Spleen (tissue), 13 donors: Measurements from ENCODE around the gene NCOA6. TPM values are rescaled to one million over a fixed set of nuclear protein-coding genes. Genes with fewer than 3 reads are reported as not detected.

ENCODE experiments used
- DNase-seq: peaks from one replicate; pipeline ENCODE4 v3.0.0-alpha.2; 2020
- H3K27ac ChIP-seq, 8 donors: fragments of 200-600 bp; sonication (generic) in 7 of 8; 1 replicate in 4 of 8; 2 replicates in 4 of 8; pipeline versions ENCODE4 v1.5.0 to v1.8.0; 2016 to 2021; ENCODE audit warnings: inconsistent platforms in 4 of 8, mild to moderate bottlenecking in 4 of 8, moderate library complexity in 1 of 8
- H3K27me3 ChIP-seq, 7 donors: fragments of 200-600 bp; sonication (generic) in 6 of 7; replicated peaks in 1 of 7; 1 replicate in 4 of 7; 2 replicates in 3 of 7; pipeline versions ENCODE4 v1.5.0 to v1.8.0; 2016 to 2021; ENCODE audit warnings: inconsistent platforms in 3 of 7, mild to moderate bottlenecking in 1 of 7
- H3K36me3 ChIP-seq, 6 donors: fragments of 200-600 bp; sonication (generic) in 5 of 6; 1 replicate in 4 of 6; 2 replicates in 2 of 6; pipeline versions ENCODE4 v1.5.0 to v1.8.0; 2016 to 2021; ENCODE audit warnings: inconsistent platforms in 2 of 6
- H3K4me1 ChIP-seq, 6 donors: fragments of 200-600 bp; sonication (generic) in 5 of 6; 1 replicate in 3 of 6; 2 replicates in 3 of 6; pipeline versions ENCODE4 v1.5.0 to v1.8.0; 2016 to 2021; ENCODE audit warnings: inconsistent platforms in 3 of 6
- H3K4me3 ChIP-seq, 8 donors: fragments of 200-600 bp; sonication (generic) in 7 of 8; 1 replicate in 4 of 8; 2 replicates in 4 of 8; pipeline versions ENCODE4 v1.5.0 to v1.8.0; 2016 to 2021; ENCODE audit warnings: inconsistent platforms in 4 of 8, mild to moderate bottlenecking in 4 of 8, moderate library complexity in 2 of 8
- H3K9me3 ChIP-seq, 8 donors: fragments of 200-600 bp; sonication (generic) in 7 of 8; 1 replicate in 4 of 8; 2 replicates in 4 of 8; pipeline versions ENCODE4 v1.5.0 to v1.8.0; 2016 to 2021; ENCODE audit warnings: inconsistent platforms in 4 of 8
- POLR2A ChIP-seq, 3 donors: fragments of 450-650 bp; IDR thresholded peaks; one replicate each; pipeline ENCODE4 v1.5.1; 2017; ENCODE audit warnings: antibody characterized with exemption in 3 of 3, mild to moderate bottlenecking in 1 of 3
- POLR2AphosphoS5 ChIP-seq, 3 donors: sonication (generic); formaldehyde crosslinking; IDR thresholded peaks; one replicate each; pipeline ENCODE4 v1.5.1; 2017; ENCODE audit warnings: antibody characterized with exemption in 3 of 3
- WGBS, 5 donors: extraction: QIAGEN DNeasy Blood & Tissue Kit in 3 of 5; methylation state at CpG; one replicate each; pipeline versions ENCODE4 v1.1.5 to v1.1.7; 2013 to 2018; 5-methylcytosine and 5-hydroxymethylcytosine counted together
- intact Hi-C: fragments of 100-400 bp; cut with DNase I; formaldehyde crosslinking; loops from one replicate; pipeline ENCODE4 v1.15.0; 2023; ENCODE audit warnings: low total_unique reads
- long read RNA-seq, 2 donors: transcript quantifications; one replicate each; lab custom pipeline, GENCODE V29; 2026
- polyA plus RNA-seq, 3 donors: library from polyadenylated mRNA; stranded (reverse); fragments of 200-250 nt; gene quantifications; one replicate each; pipeline ENCODE4 v1.2.1, GENCODE V29; 2013
- total RNA-seq, 7 donors: library from RNA; depleted of rRNA in 3 of 7; stranded (reverse); fragments of >200 nt in 3 of 7; fragmentation: NEBNext Ultra II Directional in 4 of 7; extraction: Animal tissue kit (Norgen Biotek cat#: 25700) in 4 of 7; gene quantifications; one replicate each; pipeline versions ENCODE4 v1.1.0 to v1.2.1, GENCODE V29; 2016 to 2021
- TF ChIP-seq, protein P1 (sequence below), 11 experiments: fragments of 200-600 bp in 7 of 11; fragments of 450-650 bp in 4 of 11; sonication (generic) in 4 of 11; IDR thresholded peaks in 8 of 11; conservative IDR thresholded peaks in 3 of 11; 1 replicate in 7 of 11; 2 replicates in 4 of 11; pipeline versions ENCODE4 v1.4.0 to v1.8.0; 2016 to 2021; ENCODE audit warnings: antibody characterized with exemption in 11 of 11, inconsistent platforms in 4 of 11, mild to moderate bottlenecking in 1 of 11
- donor health status: healthy with polysubstance abuse.
- donor health status: DM: no; HTN: no; CAD: no; lungs with moderate emphysema.
- donor health status: DM: no; HTN: no; CAD: no.
- donor health status: Bipolar disorder and iron deficiency.
- donor health status: healthy.
- donor health status: DM: no; HTN: no; CAD: no.
- donor health status: DM: yes; HTN: yes; CAD: no.

Gene NCOA6
- total RNA-seq, result 10 to 100 TPM; 24.0 to 32.8 (median 28.5) TPM
- 10 to 100 TPM; 13.6 to 19.4 (median 16.2) TPM for polyA plus RNA-seq
- long read RNA-seq, donor 1, result 0 reads
- long read RNA-seq, donor 2, result 0 reads

DNA sequence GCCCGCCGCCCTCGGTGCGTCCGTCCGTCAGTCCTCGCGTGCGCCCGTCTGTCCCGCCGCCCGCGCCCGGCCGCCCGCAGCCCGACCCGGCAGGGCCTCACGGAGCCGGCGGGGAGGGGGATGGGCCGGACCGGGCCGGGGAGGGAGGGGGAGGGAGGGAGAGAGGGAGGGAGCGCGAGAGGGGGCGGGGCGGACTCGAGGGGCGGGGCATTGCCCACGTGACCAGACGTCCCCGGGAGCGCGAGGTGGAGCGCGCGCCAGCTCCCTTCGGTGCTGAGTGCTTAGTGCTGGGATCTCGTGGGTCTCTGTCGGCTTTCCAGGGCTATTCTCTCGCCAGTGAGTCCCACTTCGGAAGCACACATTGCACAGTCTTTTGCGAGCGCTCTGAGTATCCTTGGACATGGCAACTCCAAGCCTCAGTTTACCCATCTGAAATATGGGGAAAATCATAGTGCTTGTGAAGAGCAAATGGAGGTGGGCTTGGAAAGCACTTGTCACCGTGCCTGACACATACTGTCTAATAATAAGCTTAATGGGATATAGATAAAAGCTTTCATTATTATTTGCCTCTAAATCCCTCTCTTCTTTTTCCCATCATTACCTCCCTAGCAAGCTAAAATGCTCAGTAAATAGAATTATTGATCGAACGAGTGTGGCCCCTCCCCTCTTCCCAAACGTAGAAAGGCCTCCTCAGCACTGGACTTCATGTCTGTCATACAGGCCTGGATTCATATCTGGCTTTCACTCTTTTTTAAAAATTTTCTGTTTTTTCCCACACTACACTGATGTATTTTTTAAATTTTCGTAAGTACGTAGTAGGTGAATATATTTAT, at the start of gene NCOA6:
NCOA6 (minus strand) TSS at position 122 of the 833 bp plus-strand sequence. CDS start 43,296 bp downstream, outside the sequence.
- DNase-seq, result peak; percentile 95
- Histone ChIP-seq H3K27me3 (no peaks in the 10 kb centered on the region), H3K4me1 (peaks cover 12 to 48% (median 37%) of the 10 kb centered on the region in 6 donors), H3K27ac (peak within 1 kb of the TSS; percentile 78 to 98 (median 90)), H3K36me3 (no peaks in the 10 kb centered on the region), H3K9me3 (no peaks in the 10 kb centered on the region), H3K4me3 (peak within 1 kb of the TSS; percentile 70 to 96 (median 90))
- intact Hi-C loops, result no loop called here
- TF ChIP-seq, protein P1, sequence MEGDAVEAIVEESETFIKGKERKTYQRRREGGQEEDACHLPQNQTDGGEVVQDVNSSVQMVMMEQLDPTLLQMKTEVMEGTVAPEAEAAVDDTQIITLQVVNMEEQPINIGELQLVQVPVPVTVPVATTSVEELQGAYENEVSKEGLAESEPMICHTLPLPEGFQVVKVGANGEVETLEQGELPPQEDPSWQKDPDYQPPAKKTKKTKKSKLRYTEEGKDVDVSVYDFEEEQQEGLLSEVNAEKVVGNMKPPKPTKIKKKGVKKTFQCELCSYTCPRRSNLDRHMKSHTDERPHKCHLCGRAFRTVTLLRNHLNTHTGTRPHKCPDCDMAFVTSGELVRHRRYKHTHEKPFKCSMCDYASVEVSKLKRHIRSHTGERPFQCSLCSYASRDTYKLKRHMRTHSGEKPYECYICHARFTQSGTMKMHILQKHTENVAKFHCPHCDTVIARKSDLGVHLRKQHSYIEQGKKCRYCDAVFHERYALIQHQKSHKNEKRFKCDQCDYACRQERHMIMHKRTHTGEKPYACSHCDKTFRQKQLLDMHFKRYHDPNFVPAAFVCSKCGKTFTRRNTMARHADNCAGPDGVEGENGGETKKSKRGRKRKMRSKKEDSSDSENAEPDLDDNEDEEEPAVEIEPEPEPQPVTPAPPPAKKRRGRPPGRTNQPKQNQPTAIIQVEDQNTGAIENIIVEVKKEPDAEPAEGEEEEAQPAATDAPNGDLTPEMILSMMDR (IDR thresholded peaks at IDR 0.05 in 8 of 11, conservative IDR thresholded peaks at IDR 0.05 in 3 of 11), result peak in 1 of 11 experiments; percentile 2
- peak; percentile 44 to 68 (median 56) for TF ChIP-seq POLR2AphosphoS5 (IDR thresholded peaks at IDR 0.05)
- TF ChIP-seq POLR2A (IDR thresholded peaks at IDR 0.05), result no peak
- WGBS, 5 donors, result 9 to 23% (median 16%) methylated on average over 18 to 52 of the region's 52 CpGs

DNA sequence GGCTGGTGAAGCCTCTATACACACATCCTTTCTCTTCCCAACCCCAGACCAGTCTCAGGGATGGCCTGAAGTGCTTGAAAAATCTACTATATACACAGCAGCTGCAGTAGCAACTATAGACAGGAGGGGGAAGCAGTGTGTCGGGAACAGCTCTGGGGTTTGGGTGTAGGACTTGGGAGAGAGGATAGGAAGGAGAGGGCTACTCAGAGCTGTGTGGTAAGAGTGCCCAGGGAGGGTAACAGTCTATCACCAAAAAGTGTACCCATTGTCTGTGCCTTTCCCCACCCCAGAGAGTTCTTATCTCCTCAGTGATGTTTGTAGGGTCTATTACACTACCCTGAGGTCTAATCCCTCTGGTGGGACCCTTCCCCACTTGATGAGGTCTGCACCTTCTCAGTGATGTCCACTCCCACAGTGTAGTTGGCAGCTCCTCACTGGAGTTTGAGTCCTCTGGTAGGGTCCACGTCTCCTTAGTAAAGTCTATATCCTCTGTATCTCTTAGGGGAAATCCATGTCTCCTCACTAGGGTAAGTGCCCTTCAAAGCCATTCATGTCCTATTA, 48.7 kb upstream of the NCOA6 start:
- H3K27ac ChIP-seq, result peak overlapping the region in 4 of 8 donors; percentile 37 to 95 (median 90)
- 22 to 33% (median 32%) methylated on average over 2 of the region's 2 CpGs for WGBS, 5 donors

DNA sequence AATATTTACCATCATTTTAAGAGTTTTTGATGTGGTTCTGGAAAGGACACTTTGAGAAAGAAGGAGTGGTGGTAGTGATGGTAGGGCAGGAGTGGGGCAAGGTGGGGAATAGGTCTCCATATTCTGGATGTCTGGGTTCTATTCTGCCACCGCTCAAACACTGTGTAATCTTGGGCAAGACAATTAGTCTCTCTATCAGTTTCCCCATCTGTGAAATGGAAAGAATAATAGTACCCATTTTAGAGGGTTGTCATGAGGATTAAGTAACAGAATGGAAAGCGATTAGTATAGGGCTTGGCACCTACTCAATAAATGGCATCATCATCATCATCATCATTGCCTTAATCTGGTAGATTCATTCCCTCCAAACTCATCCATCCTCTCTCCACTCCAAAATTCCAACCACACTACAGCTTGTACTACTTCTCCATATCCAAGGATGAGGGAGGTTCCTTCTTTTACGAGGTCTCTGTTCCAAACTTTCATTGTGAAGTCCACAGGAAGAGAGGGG, 48.2 kb upstream of the NCOA6 start:
- H3K4me3 ChIP-seq, result peak overlapping the region in 2 of 8 donors; percentile 56 to 73
- peaks cover 19 to 74% (median 53%) of the 10 kb centered on the region in 6 donors for H3K4me1 ChIP-seq
- H3K9me3 ChIP-seq, result no peaks in the 10 kb centered on the region
- no peak for DNase-seq
- no peaks in the 10 kb centered on the region for H3K36me3 ChIP-seq
- H3K27ac ChIP-seq, result peak overlapping the region in 1 of 8 donors; percentile 95
- intact Hi-C loops, result loop anchor here (5.0 kb wide), 1 partner anchor 84 kb away; the partner anchor contains the start of genes GSS and MYH7B
- TF ChIP-seq POLR2A (IDR thresholded peaks at IDR 0.05), result no peak
- TF ChIP-seq POLR2AphosphoS5 (IDR thresholded peaks at IDR 0.05), result no peak
- TF ChIP-seq, protein P1 (IDR thresholded peaks at IDR 0.05 in 8 of 11, conservative IDR thresholded peaks at IDR 0.05 in 3 of 11), result no peak
- no peaks in the 10 kb centered on the region for H3K27me3 ChIP-seq
- WGBS, 5 donors, result 53 to 62% (median 55%) methylated on average over 3 of the region's 3 CpGs

More for the DNA sequence above, 48.7 kb upstream of the NCOA6 start:
- TF ChIP-seq POLR2AphosphoS5 (IDR thresholded peaks at IDR 0.05) (no peak), POLR2A (IDR thresholded peaks at IDR 0.05) (no peak)
- TF ChIP-seq, protein P1 (IDR thresholded peaks at IDR 0.05 in 8 of 11, conservative IDR thresholded peaks at IDR 0.05 in 3 of 11), result peak; percentile 50 to 91 (median 80)
- Histone ChIP-seq H3K4me3 (no peak overlapping the region), H3K36me3 (no peaks in the 10 kb centered on the region), H3K27me3 (no peaks in the 10 kb centered on the region), H3K4me1 (peaks cover 19 to 74% (median 53%) of the 10 kb centered on the region in 6 donors), H3K9me3 (no peaks in the 10 kb centered on the region)
- DNase-seq, result no peak
- intact Hi-C loops, result loop anchor here (5.0 kb wide), 1 partner anchor 83 kb away; the partner anchor contains the start of genes GSS and MYH7B
